ENCODE measurements around the gene VILL.
"Not testable (repeated sequence)": the region's sequence is repeated elsewhere in the genome, so short reads cannot be mapped to it uniquely, and the experiment has no call there.

VILL gene

GRCh38 chr3:37964146-37964545 lies 26.4 kb upstream of the VILL start:
- 98% methylated on average over 2 of the region's 3 CpGs for WGBS
- Histone ChIP-seq H3K27me3 (ENCODE audit: insufficient read depth, low read length) (no peaks in the 10 kb centered on the region), H3K27ac (ENCODE audit: low read depth, low read length) (no peak overlapping the region)

DNA sequence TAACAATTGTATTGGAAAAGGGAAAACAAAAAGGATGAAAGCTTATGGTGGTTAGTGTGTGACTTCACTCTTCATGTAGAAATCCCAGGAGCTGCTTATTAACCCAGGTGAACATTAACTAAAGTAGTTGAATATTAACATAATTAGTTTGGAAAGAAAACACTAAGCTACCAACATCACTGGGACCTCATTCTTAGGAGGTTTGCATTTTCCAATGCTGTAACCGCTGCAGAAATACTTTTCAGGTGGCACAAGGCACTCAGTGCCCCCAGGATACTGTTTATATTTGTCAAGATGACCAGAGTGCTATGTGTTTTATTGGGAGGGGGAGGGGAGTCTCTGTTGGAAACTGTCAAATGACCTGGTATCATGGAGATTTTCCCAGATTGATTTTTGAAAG lies 25.9 kb upstream of the VILL start:
- H3K4me1 ChIP-seq (ENCODE audit: insufficient read depth, low read length) = peaks cover 22% of the 10 kb centered on the region
- no peak overlapping the region for H3K9ac ChIP-seq (ENCODE audit: low read depth, low read length)
- H3K9me3 ChIP-seq (ENCODE audit: insufficient read depth, low read depth, low read length) = no peaks in the 10 kb centered on the region
- H3K4me3 ChIP-seq (ENCODE audit: low read length) = no peak overlapping the region
- no peak overlapping the region for H3K27ac ChIP-seq (ENCODE audit: low read depth, low read length)
- no peaks in the 10 kb centered on the region for H3K27me3 ChIP-seq (ENCODE audit: insufficient read depth, low read length)
- H3K36me3 ChIP-seq (ENCODE audit: insufficient read depth, low read length) = no peaks in the 10 kb centered on the region
- 92% methylated on average over 1 of the region's 1 CpG for WGBS

More at GRCh38 chr3:37964146-37964545, 26.4 kb upstream of the VILL start:
- Histone ChIP-seq H3K36me3 (ENCODE audit: insufficient read depth, low read length) (no peaks in the 10 kb centered on the region), H3K9ac (ENCODE audit: low read depth, low read length) (no peak overlapping the region), H3K4me1 (ENCODE audit: insufficient read depth, low read length) (peaks cover 22% of the 10 kb centered on the region), H3K9me3 (ENCODE audit: insufficient read depth, low read depth, low read length) (no peaks in the 10 kb centered on the region), H3K4me3 (ENCODE audit: low read length) (no peak overlapping the region)

GRCh38 chr3:37967260-37967881 lies 23.2 kb upstream of the VILL start:
- Histone ChIP-seq H3K27me3 (ENCODE audit: insufficient read depth, low read length) (no peaks in the 10 kb centered on the region), H3K4me3 (ENCODE audit: low read length) (no peak overlapping the region), H3K36me3 (ENCODE audit: insufficient read depth, low read length) (no peaks in the 10 kb centered on the region), H3K27ac (ENCODE audit: low read depth, low read length) (no peak overlapping the region), H3K9ac (ENCODE audit: low read depth, low read length) (no peak overlapping the region), H3K9me3 (ENCODE audit: insufficient read depth, low read depth, low read length) (no peaks in the 10 kb centered on the region), H3K4me1 (ENCODE audit: insufficient read depth, low read length) (peaks cover 10% of the 10 kb centered on the region)
- 53% methylated on average over 5 of the region's 7 CpGs for WGBS

- Histone ChIP-seq H3K4me3 (ENCODE audit: low read length) (no peak overlapping the region), H3K36me3 (ENCODE audit: insufficient read depth, low read length) (no peaks in the 10 kb centered on the region), H3K9ac (ENCODE audit: low read depth, low read length) (no peak overlapping the region), H3K4me1 (ENCODE audit: insufficient read depth, low read length) (peaks cover 2% of the 10 kb centered on the region; the same call in 1 of the 2 replicates), H3K9me3 (ENCODE audit: insufficient read depth, low read depth, low read length) (no peaks in the 10 kb centered on the region), H3K27me3 (ENCODE audit: insufficient read depth, low read length) (no peaks in the 10 kb centered on the region), H3K27ac (ENCODE audit: low read depth, low read length) (no peak overlapping the region)
- WGBS = 96% methylated on average over 9 of the region's 9 CpGs
Observed at GRCh38 chr3:37968199-37968598, 22.4 kb upstream of the VILL start.

DNA sequence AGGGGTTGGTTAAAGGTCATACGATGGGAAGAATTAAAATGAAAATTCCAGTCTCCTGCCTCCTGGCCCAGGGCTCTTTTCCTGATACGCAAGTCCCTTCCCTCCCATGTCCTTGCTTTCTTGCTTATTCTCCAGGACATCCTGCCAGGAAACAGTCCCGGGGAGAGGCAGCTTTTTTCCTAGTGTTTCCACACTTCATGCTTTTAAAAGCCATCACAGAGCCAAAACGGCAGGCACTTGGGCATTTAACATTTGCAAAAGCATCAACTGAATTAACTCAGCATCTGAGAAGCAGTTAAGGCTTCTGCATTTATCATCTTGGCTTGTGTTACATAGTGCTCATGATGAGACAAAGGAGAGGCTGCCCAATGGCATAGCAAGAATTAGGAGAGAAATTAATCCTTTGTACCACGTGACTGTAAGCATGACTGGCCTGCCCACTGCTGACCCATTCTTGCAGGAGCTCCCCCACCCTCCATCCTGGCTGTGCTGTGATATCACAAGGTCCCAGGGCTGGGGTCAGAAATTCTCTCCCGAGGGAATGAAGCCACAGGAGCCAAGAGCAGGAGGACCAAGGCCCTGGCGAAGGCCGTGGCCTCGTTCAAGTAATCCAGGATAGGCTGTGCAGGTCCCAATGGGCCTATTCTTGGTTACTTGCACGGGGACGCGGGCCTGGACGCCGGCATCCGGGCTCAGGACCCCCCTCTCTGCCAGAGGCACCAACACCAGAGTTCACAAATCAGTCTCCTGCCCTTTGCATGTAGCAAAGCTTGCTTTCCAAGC lies 21.6 kb upstream of the VILL start:
- Histone ChIP-seq H3K4me3 (ENCODE audit: low read length) (no peak overlapping the region), H3K4me1 (ENCODE audit: insufficient read depth, low read length) (no peaks in the 10 kb centered on the region), H3K27ac (ENCODE audit: low read depth, low read length) (no peak overlapping the region), H3K27me3 (ENCODE audit: insufficient read depth, low read length) (no peaks in the 10 kb centered on the region), H3K36me3 (ENCODE audit: insufficient read depth, low read length) (no peaks in the 10 kb centered on the region), H3K9ac (ENCODE audit: low read depth, low read length) (no peak overlapping the region), H3K9me3 (ENCODE audit: insufficient read depth, low read depth, low read length) (no peaks in the 10 kb centered on the region)
- 91% methylated on average over 15 of the region's 15 CpGs for WGBS

DNA sequence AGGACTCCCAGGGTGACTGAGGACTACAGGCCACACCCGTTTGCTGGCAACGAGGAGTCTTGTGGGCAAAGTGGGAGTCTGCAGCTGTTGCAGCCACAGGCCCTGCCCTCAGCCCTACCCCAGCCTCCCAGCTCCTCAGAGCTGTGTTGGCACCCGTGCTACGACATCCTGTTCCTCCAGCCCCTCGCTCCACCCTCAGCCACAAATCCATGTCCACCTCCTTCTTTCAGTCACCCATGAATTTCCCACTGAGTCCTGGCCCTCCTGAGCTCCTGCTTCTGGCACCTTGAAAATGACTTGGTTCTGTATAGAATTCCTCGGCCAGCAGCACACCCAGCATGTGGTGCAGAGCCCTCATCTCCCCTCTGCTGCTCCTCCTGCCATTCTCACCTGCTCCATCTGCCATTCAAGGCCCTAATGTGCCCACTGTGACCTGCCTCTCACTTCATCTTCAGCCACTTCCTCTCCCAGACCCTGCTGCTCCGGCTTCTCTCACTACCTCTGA lies 20.9 kb upstream of the VILL start:
- no peaks in the 10 kb centered on the region for H3K4me1 ChIP-seq (ENCODE audit: insufficient read depth, low read length)
- H3K9ac ChIP-seq (ENCODE audit: low read depth, low read length) = no peak overlapping the region
- no peak overlapping the region for H3K27ac ChIP-seq (ENCODE audit: low read depth, low read length)
- 90% methylated on average over 7 of the region's 7 CpGs for WGBS
- H3K36me3 ChIP-seq (ENCODE audit: insufficient read depth, low read length) = no peaks in the 10 kb centered on the region
- H3K4me3 ChIP-seq (ENCODE audit: low read length) = no peak overlapping the region
- H3K9me3 ChIP-seq (ENCODE audit: insufficient read depth, low read depth, low read length) = no peaks in the 10 kb centered on the region
- H3K27me3 ChIP-seq (ENCODE audit: insufficient read depth, low read length) = no peaks in the 10 kb centered on the region

DNA sequence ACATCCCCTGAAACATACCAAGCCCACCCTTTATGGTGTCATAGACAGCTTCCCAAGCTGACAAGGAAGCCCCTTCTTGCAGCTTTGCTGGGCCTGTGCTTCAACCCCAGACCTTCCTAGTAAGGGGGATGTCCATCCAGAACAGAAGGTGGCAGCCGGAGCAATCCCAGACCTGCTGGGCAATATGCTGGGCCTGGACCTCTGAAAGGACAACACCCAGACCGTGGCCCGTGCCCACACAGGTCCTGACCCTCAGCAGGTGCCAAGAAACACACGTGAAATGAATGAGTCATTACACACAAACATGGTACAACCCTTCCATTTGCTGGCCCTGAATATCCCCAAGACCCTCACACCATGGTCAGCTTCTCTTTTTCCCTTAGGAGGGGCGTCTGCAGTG lies 19.8 kb upstream of the VILL start:
- H3K9me3 ChIP-seq (ENCODE audit: insufficient read depth, low read depth, low read length) = no peaks in the 10 kb centered on the region
- peaks cover 2% of the 10 kb centered on the region for H3K36me3 ChIP-seq (ENCODE audit: insufficient read depth, low read length)
- H3K27me3 ChIP-seq (ENCODE audit: insufficient read depth, low read length) = no peaks in the 10 kb centered on the region
- H3K4me3 ChIP-seq (ENCODE audit: low read length) = no peak overlapping the region
- WGBS = 93% methylated on average over 5 of the region's 5 CpGs
- H3K9ac ChIP-seq (ENCODE audit: low read depth, low read length) = no peak overlapping the region
- H3K4me1 ChIP-seq (ENCODE audit: insufficient read depth, low read length) = no peaks in the 10 kb centered on the region
- no peak overlapping the region for H3K27ac ChIP-seq (ENCODE audit: low read depth, low read length)

- H3K4me3 ChIP-seq (ENCODE audit: low read length) = no peak overlapping the region
- no peak overlapping the region for H3K27ac ChIP-seq (ENCODE audit: low read depth, low read length)
- no peaks in the 10 kb centered on the region for H3K27me3 ChIP-seq (ENCODE audit: insufficient read depth, low read length)
- no peak overlapping the region for H3K9ac ChIP-seq (ENCODE audit: low read depth, low read length)
- no peaks in the 10 kb centered on the region for H3K4me1 ChIP-seq (ENCODE audit: insufficient read depth, low read length)
- peaks cover 6% of the 10 kb centered on the region for H3K36me3 ChIP-seq (ENCODE audit: insufficient read depth, low read length)
- no peaks in the 10 kb centered on the region for H3K9me3 ChIP-seq (ENCODE audit: insufficient read depth, low read depth, low read length)
Observed at GRCh38 chr3:37971467-37971866, 19.1 kb upstream of the VILL start.

- not testable (repeated sequence) for H3K4me1 ChIP-seq (ENCODE audit: insufficient read depth, low read length); H3K9me3 ChIP-seq (ENCODE audit: insufficient read depth, low read depth, low read length); H3K36me3 ChIP-seq (ENCODE audit: insufficient read depth, low read length); H3K9ac ChIP-seq (ENCODE audit: low read depth, low read length); H3K27me3 ChIP-seq (ENCODE audit: insufficient read depth, low read length); H3K4me3 ChIP-seq (ENCODE audit: low read length); H3K27ac ChIP-seq (ENCODE audit: low read depth, low read length)
- 89% methylated on average over 8 of the region's 8 CpGs for WGBS
Observed at GRCh38 chr3:37972056-37972455, 18.5 kb upstream of the VILL start.

DNA sequence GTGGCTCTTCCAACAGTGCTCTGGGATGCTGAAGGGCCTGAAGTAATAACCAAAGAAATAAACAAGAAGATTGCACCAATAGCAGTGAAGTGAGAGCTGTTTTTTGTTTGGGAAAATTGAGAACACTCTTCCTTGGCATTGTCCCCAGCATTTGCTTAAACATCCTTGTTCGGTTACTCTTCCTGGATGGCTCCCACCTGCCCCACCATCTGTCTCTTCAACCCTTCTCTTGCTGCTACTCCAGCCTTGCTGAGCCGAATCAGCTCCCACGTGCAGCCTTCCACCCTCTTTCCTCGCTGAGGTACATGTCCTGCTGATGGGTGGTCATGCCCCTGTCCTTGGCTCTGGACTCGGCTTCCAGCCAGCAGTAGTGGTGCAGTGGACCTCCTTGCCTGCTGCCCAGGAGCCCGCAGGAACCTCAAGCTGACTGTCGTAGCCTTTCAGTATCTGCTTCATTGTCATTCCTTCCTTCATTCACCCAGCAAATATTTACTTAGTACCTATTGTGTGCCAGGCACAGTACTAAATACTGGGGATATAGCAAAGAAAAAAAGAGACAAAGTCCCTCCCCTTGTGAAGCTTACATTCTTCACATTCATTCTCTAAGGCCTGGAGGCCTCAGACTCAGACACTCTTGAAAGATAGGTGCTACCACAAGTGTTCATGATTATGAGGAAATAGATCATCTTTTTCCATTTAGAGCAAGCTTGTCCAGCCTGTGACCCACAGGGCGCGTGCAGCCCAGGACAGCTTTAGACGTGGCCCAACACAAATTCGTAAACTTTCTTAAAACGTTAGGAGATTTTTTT lies 17.1 kb upstream of the VILL start:
- Histone ChIP-seq H3K36me3 (ENCODE audit: insufficient read depth, low read length) (peaks cover 9% of the 10 kb centered on the region), H3K4me3 (ENCODE audit: low read length) (no peak overlapping the region), H3K27me3 (ENCODE audit: insufficient read depth, low read length) (no peaks in the 10 kb centered on the region), H3K9ac (ENCODE audit: low read depth, low read length) (no peak overlapping the region), H3K9me3 (ENCODE audit: insufficient read depth, low read depth, low read length) (no peaks in the 10 kb centered on the region), H3K4me1 (ENCODE audit: insufficient read depth, low read length) (no peaks in the 10 kb centered on the region), H3K27ac (ENCODE audit: low read depth, low read length) (no peak overlapping the region)
- 88% methylated on average over 12 of the region's 12 CpGs for WGBS

Measured in HUES64 (cell line).